PC-9 (cell line): ENCODE measurements around the gene ELAPOR1.

Experiments
- EZH2 ChIP-seq: fragments of 200-600 bp; sonication (generic); IDR thresholded peaks from 2 replicates; pipeline ENCODE4 v1.8.0; 2017; ENCODE audit warnings: antibody characterized with exemption, low read depth
- TF ChIP-seq, protein P1 (sequence below): fragments of 200-600 bp; sonication (generic); conservative IDR thresholded peaks from 2 replicates; pipeline ENCODE4 v1.6.1; 2017; ENCODE audit warnings: mixed run types, antibody characterized with exemption, mild to moderate bottlenecking, moderate library complexity

DNA sequence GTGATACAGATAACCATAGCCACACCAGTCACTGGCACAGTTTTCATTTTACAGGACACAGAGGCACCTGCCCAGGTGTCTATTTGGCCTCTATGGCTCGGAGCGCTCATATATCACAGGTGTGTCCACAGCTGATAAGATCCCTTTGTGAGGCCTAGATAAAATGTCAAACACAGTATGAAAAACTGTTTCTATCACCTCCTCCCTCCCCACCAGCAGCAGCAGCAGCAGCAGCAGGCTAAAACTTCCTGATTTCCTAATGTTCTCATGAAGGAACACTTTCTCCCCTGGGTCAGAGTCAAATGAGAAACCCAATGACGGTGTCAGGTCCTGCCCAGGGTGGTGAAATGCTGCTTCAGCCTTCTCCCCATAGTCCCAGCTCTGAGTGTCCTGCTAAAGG, 24.4 kb downstream of the ELAPOR1 start:
- TF ChIP-seq, protein P1, sequence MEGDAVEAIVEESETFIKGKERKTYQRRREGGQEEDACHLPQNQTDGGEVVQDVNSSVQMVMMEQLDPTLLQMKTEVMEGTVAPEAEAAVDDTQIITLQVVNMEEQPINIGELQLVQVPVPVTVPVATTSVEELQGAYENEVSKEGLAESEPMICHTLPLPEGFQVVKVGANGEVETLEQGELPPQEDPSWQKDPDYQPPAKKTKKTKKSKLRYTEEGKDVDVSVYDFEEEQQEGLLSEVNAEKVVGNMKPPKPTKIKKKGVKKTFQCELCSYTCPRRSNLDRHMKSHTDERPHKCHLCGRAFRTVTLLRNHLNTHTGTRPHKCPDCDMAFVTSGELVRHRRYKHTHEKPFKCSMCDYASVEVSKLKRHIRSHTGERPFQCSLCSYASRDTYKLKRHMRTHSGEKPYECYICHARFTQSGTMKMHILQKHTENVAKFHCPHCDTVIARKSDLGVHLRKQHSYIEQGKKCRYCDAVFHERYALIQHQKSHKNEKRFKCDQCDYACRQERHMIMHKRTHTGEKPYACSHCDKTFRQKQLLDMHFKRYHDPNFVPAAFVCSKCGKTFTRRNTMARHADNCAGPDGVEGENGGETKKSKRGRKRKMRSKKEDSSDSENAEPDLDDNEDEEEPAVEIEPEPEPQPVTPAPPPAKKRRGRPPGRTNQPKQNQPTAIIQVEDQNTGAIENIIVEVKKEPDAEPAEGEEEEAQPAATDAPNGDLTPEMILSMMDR: no peak
- no peak for TF ChIP-seq EZH2
